ENCODE results near the gene DNAH8. TPM values are rescaled to one million over a fixed set of nuclear protein-coding genes. Genes with fewer than 3 reads are reported as not detected.

Gene DNAH8
- total RNA-seq, 1 experiment from 2014 or later = not detected

GRCh38 chr6:39051399-39052122, 336.4 kb downstream of the DNAH8 start:
- DNase-seq (ENCODE audit: low spot score) = peak; percentile 6

- no peak for DNase-seq (ENCODE audit: low spot score)
These were observed 338.0 kb downstream of the DNAH8 start for GRCh38 chr6:39053016-39053624.

- no peak for DNase-seq (ENCODE audit: low spot score)
These were observed 338.9 kb downstream of the DNAH8 start for GRCh38 chr6:39053854-39054576.

- no peak for DNase-seq (ENCODE audit: low spot score)
These were observed 339.5 kb downstream of the DNAH8 start for GRCh38 chr6:39054577-39055142.

- no peak for DNase-seq (ENCODE audit: low spot score)
These were observed 340.6 kb downstream of the DNAH8 start for GRCh38 chr6:39055661-39056060.

GRCh38 chr6:39056191-39056590, 341.1 kb downstream of the DNAH8 start:
- DNase-seq (ENCODE audit: low spot score) = no peak

- DNase-seq (ENCODE audit: low spot score) = no peak
These were observed 341.6 kb downstream of the DNAH8 start for GRCh38 chr6:39056681-39057080.

- DNase-seq (ENCODE audit: low spot score) = no peak
These were observed 342.4 kb downstream of the DNAH8 start for GRCh38 chr6:39057251-39058155.

- DNase-seq (ENCODE audit: low spot score) = no peak
These were observed 343.5 kb downstream of the DNAH8 start for GRCh38 chr6:39058471-39059147.

GRCh38 chr6:39059496-39060310, 344.6 kb downstream of the DNAH8 start:
- no peak for DNase-seq (ENCODE audit: low spot score)

GRCh38 chr6:39060467-39061160, 345.5 kb downstream of the DNAH8 start:
- DNase-seq (ENCODE audit: low spot score) = no peak

- no peak for DNase-seq (ENCODE audit: low spot score)
These were observed 346.1 kb downstream of the DNAH8 start for GRCh38 chr6:39061182-39061581.

- DNase-seq (ENCODE audit: low spot score) = no peak
These were observed 346.5 kb downstream of the DNAH8 start for GRCh38 chr6:39061588-39061987.

GRCh38 chr6:39062014-39062740, 347.1 kb downstream of the DNAH8 start:
- no peak for DNase-seq (ENCODE audit: low spot score)

GRCh38 chr6:39063526-39063925, 348.4 kb downstream of the DNAH8 start:
- no peak for DNase-seq (ENCODE audit: low spot score)

GRCh38 chr6:39065561-39065960, 350.4 kb downstream of the DNAH8 start:
- DNase-seq (ENCODE audit: low spot score) = no peak

GRCh38 chr6:39068391-39068790, 353.3 kb downstream of the DNAH8 start:
- no peak for DNase-seq (ENCODE audit: low spot score)

- DNase-seq (ENCODE audit: low spot score) = no peak
These were observed 357.7 kb downstream of the DNAH8 start for GRCh38 chr6:39072830-39073229.
